Hepatocyte (in vitro differentiated cells): ENCODE data around the gene PXDN. TPM values are rescaled to one million over a fixed set of nuclear protein-coding genes. Genes with fewer than 3 reads are reported as not detected.

Experiments used
- DNase-seq: peaks from one replicate; pipeline ENCODE4 v3.0.0-alpha.2; 2016; ENCODE audit warnings: low spot score
- H2AFZ ChIP-seq: fragments of 200-600 bp; sonication (generic); 2 replicates; pipeline ENCODE4 v1.6.0; 2016; ENCODE audit warnings: antibody characterized with exemption, mild to moderate bottlenecking
- H3K27ac ChIP-seq: fragments of 200-600 bp; sonication (generic); 2 replicates; pipeline ENCODE4 v1.5.1; 2016; ENCODE audit warnings: mild to moderate bottlenecking
- H3K27me3 ChIP-seq: fragments of 200-600 bp; sonication (generic); 2 replicates; pipeline ENCODE4 v1.6.1; 2016
- H3K36me3 ChIP-seq: fragments of 200-600 bp; sonication (generic); replicated peaks from 2 replicates; pipeline ENCODE4 v1.5.1; 2016; ENCODE audit warnings: low read depth; ENCODE audit not compliant: insufficient read depth
- H3K4me1 ChIP-seq: fragments of 200-600 bp; sonication (generic); 2 replicates; pipeline ENCODE4 v1.5.1; 2016; ENCODE audit warnings: mild to moderate bottlenecking, moderate library complexity; ENCODE audit not compliant: insufficient read depth
- H3K4me2 ChIP-seq: fragments of 200-600 bp; sonication (generic); 2 replicates; pipeline ENCODE4 v1.6.0; 2016
- H3K4me3 ChIP-seq: fragments of 200-600 bp; sonication (generic); 2 replicates; pipeline ENCODE4 v1.5.1; 2016; ENCODE audit warnings: mild to moderate bottlenecking
- H3K79me2 ChIP-seq: fragments of 200-600 bp; sonication (generic); 2 replicates; pipeline ENCODE4 v1.6.0; 2017; ENCODE audit warnings: mild to moderate bottlenecking
- H3K9me2 ChIP-seq: fragments of 200-600 bp; sonication (generic); replicated peaks from 2 replicates; pipeline ENCODE4 v1.6.0; 2017; ENCODE audit warnings: mild to moderate bottlenecking; ENCODE audit not compliant: insufficient read depth
- H3K9me3 ChIP-seq: fragments of 200-600 bp; sonication (generic); 2 replicates; pipeline ENCODE4 v1.5.1; 2016; ENCODE audit warnings: low read depth, mild to moderate bottlenecking
- H4K20me1 ChIP-seq: fragments of 200-600 bp; sonication (generic); 2 replicates; pipeline ENCODE4 v1.6.0; 2016; ENCODE audit warnings: mild to moderate bottlenecking; ENCODE audit not compliant: insufficient read depth, poor library complexity, severe bottlenecking
- CTCF ChIP-seq: fragments of 200-600 bp; sonication (generic); IDR thresholded peaks from 2 replicates; pipeline ENCODE4 v1.5.1; 2016; ENCODE audit warnings: antibody characterized with exemption, mild to moderate bottlenecking; ENCODE audit not compliant: poor library complexity
- EZH2 ChIP-seq: fragments of 200-600 bp; sonication (generic); IDR thresholded peaks from 2 replicates; pipeline ENCODE4 v1.6.1; 2016; ENCODE audit warnings: antibody characterized with exemption, mild to moderate bottlenecking, borderline replicate concordance
- EZH2phosphoT487 ChIP-seq: fragments of 200-600 bp; sonication (generic); IDR thresholded peaks from one replicate; pipeline ENCODE4 v1.6.1; 2018; ENCODE audit warnings: antibody characterized with exemption, mild to moderate bottlenecking, low read depth, moderate library complexity; ENCODE audit not compliant: unreplicated experiment, severe bottlenecking
- WGBS: methylation state at CpG from one replicate; pipeline ENCODE4 v1.1.6; 2016; ENCODE audit warnings: low lambda C conversion rate; ENCODE audit errors: missing lambda C conversion rate; 5-methylcytosine and 5-hydroxymethylcytosine counted together
- polyA plus RNA-seq: library from polyadenylated mRNA; unstranded; fragments of >200 nt; fragmentation: Nextera tagmentation; extraction: Ambion mirVana; gene quantifications from 2 replicates; pipeline ENCODE4 v1.2.1, GENCODE V29; 2016
- total RNA-seq: library from RNA; depleted of rRNA; stranded (reverse); fragments of >200 nt; gene quantifications from 2 replicates; pipeline ENCODE4 v1.2.3, GENCODE V29; 2014

The PXDN gene
- total and polyA plus RNA-seq, 2 experiments from 2014 or later: 107 to 118 TPM

- no peak for DNase-seq
- no peaks in the 10 kb centered on the region for H3K27me3 ChIP-seq
- peaks cover 4% of the 10 kb centered on the region for H3K4me1 ChIP-seq
- H3K36me3 ChIP-seq: no peaks in the 10 kb centered on the region
- no peak overlapping the region for H3K4me2 ChIP-seq
- no peaks in the 10 kb centered on the region for H4K20me1 ChIP-seq
- WGBS: 97% methylated on average over 9 of the region's 13 CpGs
- H3K79me2 ChIP-seq: no peaks in the 10 kb centered on the region
- no peak overlapping the region for H3K27ac ChIP-seq
- H3K9me3 ChIP-seq: no peaks in the 10 kb centered on the region
- H3K9me2 ChIP-seq: no peaks in the 10 kb centered on the region
- H2AFZ ChIP-seq: no peak overlapping the region
- TF ChIP-seq EZH2phosphoT487 (no peak), CTCF (no peak), EZH2 (no peak)
- no peak overlapping the region for H3K4me3 ChIP-seq
Observed at GRCh38 chr2:1759611-1759930, 15.3 kb upstream of the PXDN start.

- no peak for DNase-seq
- Histone ChIP-seq H3K4me1 (peaks cover 4% of the 10 kb centered on the region), H3K79me2 (no peaks in the 10 kb centered on the region), H3K36me3 (no peaks in the 10 kb centered on the region), H3K27me3 (no peaks in the 10 kb centered on the region), H3K4me3 (no peak overlapping the region), H2AFZ (no peak overlapping the region), H4K20me1 (no peaks in the 10 kb centered on the region), H3K9me3 (no peaks in the 10 kb centered on the region), H3K9me2 (no peaks in the 10 kb centered on the region), H3K4me2 (no peak overlapping the region), H3K27ac (no peak overlapping the region)
- TF ChIP-seq CTCF (no peak), EZH2 (no peak), EZH2phosphoT487 (no peak)
- 96% methylated on average over 25 of the region's 26 CpGs for WGBS
Observed at GRCh38 chr2:1758774-1759610, 14.7 kb upstream of the PXDN start.

- Histone ChIP-seq H3K36me3 (no peaks in the 10 kb centered on the region), H3K4me3 (no peak overlapping the region), H3K79me2 (no peaks in the 10 kb centered on the region), H3K27ac (no peak overlapping the region), H3K9me3 (no peaks in the 10 kb centered on the region), H4K20me1 (no peaks in the 10 kb centered on the region), H3K9me2 (no peaks in the 10 kb centered on the region), H3K4me2 (no peak overlapping the region), H3K4me1 (peaks cover 4% of the 10 kb centered on the region), H2AFZ (no peak overlapping the region), H3K27me3 (no peaks in the 10 kb centered on the region)
- WGBS: 64% methylated on average over 5 of the region's 5 CpGs
- TF ChIP-seq EZH2 (no peak), EZH2phosphoT487 (no peak), CTCF (no peak)
- no peak for DNase-seq
Observed at GRCh38 chr2:1758171-1758570, 13.9 kb upstream of the PXDN start.
